ENCODE data around the gene SND1.
A peak's percentile ranks its signal among the peaks of the same experiment; 100 is the strongest.

Gene SND1

GRCh38 chr7:128030654-128031611 lies 378.9 kb downstream of the SND1 start, which contains the start of gene LRRC4:
Gene LRRC4, minus strand, starts transcription at chr7:128031437. Its CDS starts 797 bp downstream, at chr7:128030640.
- peak; percentile 37 to 48 for DNase-seq

- DNase-seq, result peak; percentile 62 to 76
These were observed 380.1 kb downstream of the SND1 start for GRCh38 chr7:128031901-128032604.

- peak; percentile 31 to 41 for DNase-seq
These were observed 380.7 kb downstream of the SND1 start for GRCh38 chr7:128032605-128033235.

- no peak for DNase-seq
These were observed 381.3 kb downstream of the SND1 start for GRCh38 chr7:128033246-128033645.

GRCh38 chr7:128034825-128035224 lies 382.8 kb downstream of the SND1 start:
- DNase-seq, result no peak

- DNase-seq, result no peak
These were observed 383.7 kb downstream of the SND1 start for GRCh38 chr7:128035712-128036111.

- no peak for DNase-seq
These were observed 384.4 kb downstream of the SND1 start for GRCh38 chr7:128036226-128036940.

GRCh38 chr7:128037081-128037480 lies 385.1 kb downstream of the SND1 start:
- DNase-seq, result no peak

- DNase-seq, result no peak
These were observed 386.1 kb downstream of the SND1 start for GRCh38 chr7:128037880-128038619.

- no peak for DNase-seq
These were observed 387.6 kb downstream of the SND1 start for GRCh38 chr7:128039544-128039953.

GRCh38 chr7:128040205-128040604 lies 388.2 kb downstream of the SND1 start:
- no peak for DNase-seq

GRCh38 chr7:128041203-128041602 lies 389.2 kb downstream of the SND1 start:
- no peak for DNase-seq

- no peak for DNase-seq
These were observed 390.0 kb downstream of the SND1 start for GRCh38 chr7:128042012-128042411.

- DNase-seq, result no peak
These were observed 392.1 kb downstream of the SND1 start for GRCh38 chr7:128044064-128044463.

GRCh38 chr7:128045158-128045557 lies 393.2 kb downstream of the SND1 start:
- DNase-seq, result no peak

GRCh38 chr7:128045766-128046165 lies 393.8 kb downstream of the SND1 start:
- DNase-seq, result no peak

GRCh38 chr7:128052404-128052803 lies 400.4 kb downstream of the SND1 start:
- no peak for DNase-seq

- DNase-seq, result no peak
These were observed 401.0 kb downstream of the SND1 start for GRCh38 chr7:128053023-128053422.

GRCh38 chr7:128053991-128054390 lies 402.0 kb downstream of the SND1 start:
- no peak for DNase-seq

- no peak for DNase-seq
These were observed 402.5 kb downstream of the SND1 start for GRCh38 chr7:128054511-128054910.

GRCh38 chr7:128055637-128056036 lies 403.6 kb downstream of the SND1 start:
- no peak for DNase-seq

- no peak for DNase-seq
These were observed 404.9 kb downstream of the SND1 start for GRCh38 chr7:128056901-128057300.
